ENCODE data around the gene FARP1. TPM values are rescaled to one million over a fixed set of nuclear protein-coding genes. Genes with fewer than 3 reads are reported as not detected.

FARP1 gene
- total RNA-seq, 1 donor from 2014 or later: 17.7 TPM

- DNase-seq (ENCODE audit: extremely low spot score in 2 of 2): no peak
- H3K4me1 ChIP-seq: no peaks in the 10 kb centered on the region
- TF ChIP-seq CTCF (IDR thresholded peaks at IDR 0.05) (no peak), POLR2A (IDR thresholded peaks at IDR 0.05) (no peak), POLR2AphosphoS5 (IDR thresholded peaks at IDR 0.05; ENCODE audit: insufficient read depth in 1 of 2, low read depth in 1 of 2) (no peak)
- intact Hi-C loops (cut with DNase I): no loop called here
- no peaks in the 10 kb centered on the region for H3K27me3 ChIP-seq
- no peak overlapping the region for H3K4me3 ChIP-seq
- no peaks in the 10 kb centered on the region for H3K9me3 ChIP-seq
- H3K36me3 ChIP-seq: no peaks in the 10 kb centered on the region
- H3K27ac ChIP-seq: no peak overlapping the region
These were observed 101.0 kb downstream of the FARP1 start for GRCh38 chr13:98243929-98244272.

DNA sequence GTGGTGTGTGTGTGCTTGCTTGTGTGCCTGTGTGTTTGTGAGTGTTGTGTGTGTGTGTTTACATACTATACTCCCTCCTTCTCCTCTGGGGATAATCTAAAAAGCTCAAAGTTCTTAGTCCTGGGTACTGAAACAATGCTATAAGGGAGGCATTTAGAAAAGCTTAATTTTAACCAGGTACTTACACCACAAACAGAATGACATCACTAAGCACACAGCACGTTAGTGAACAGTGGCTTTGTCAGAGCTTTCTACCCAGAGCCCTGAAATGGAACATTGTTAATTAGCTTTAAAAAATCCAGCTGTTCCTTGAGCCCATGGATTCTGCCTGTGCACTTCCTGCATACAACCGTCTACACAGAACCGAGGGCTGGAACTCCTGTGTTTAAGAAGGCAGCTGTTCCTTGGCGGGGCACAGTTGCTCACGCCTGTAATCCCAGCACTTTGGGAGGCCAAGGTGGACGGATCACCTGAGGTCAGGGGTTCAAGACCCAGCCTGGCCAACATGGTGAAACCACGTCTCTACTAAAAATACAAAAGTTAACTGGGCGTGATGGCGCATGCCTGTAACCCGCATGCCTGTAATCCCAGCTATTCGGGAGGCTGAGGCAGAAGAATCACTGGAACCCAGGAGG is 103.8 kb downstream of the FARP1 start:
- intact Hi-C loops (cut with DNase I): no loop called here
- H3K36me3 ChIP-seq: no peaks in the 10 kb centered on the region
- TF ChIP-seq POLR2AphosphoS5 (IDR thresholded peaks at IDR 0.05; ENCODE audit: insufficient read depth in 1 of 2, low read depth in 1 of 2) (no peak), POLR2A (IDR thresholded peaks at IDR 0.05) (no peak), CTCF (IDR thresholded peaks at IDR 0.05) (no peak)
- no peaks in the 10 kb centered on the region for H3K9me3 ChIP-seq
- no peak overlapping the region for H3K27ac ChIP-seq
- H3K4me1 ChIP-seq: no peaks in the 10 kb centered on the region
- no peak overlapping the region for H3K4me3 ChIP-seq
- H3K27me3 ChIP-seq: no peaks in the 10 kb centered on the region
- DNase-seq (ENCODE audit: extremely low spot score in 2 of 2): no peak

DNA sequence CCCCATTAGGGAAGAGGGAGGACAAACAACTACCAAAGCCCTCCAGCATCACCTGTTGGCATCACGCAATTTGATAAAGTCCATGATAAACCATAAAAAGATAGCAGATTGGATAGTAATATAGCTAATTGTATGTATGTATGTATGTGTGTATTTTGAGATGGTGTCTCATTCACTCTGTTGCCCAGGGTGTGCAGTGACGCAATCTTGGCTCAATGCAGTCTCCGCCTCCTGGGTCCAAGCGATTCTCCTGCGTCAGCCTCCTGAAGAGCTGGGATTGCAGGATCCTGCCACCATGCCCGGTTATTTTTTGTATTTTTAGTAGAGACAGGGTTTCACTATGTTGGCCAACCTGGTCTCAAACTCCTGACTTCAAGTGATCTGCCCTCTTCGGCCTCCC is 108.8 kb downstream of the FARP1 start:
- Histone ChIP-seq H3K4me1 (peaks cover 25% of the 10 kb centered on the region), H3K4me3 (no peak overlapping the region), H3K36me3 (no peaks in the 10 kb centered on the region), H3K27me3 (no peaks in the 10 kb centered on the region), H3K27ac (no peak overlapping the region), H3K9me3 (no peaks in the 10 kb centered on the region)
- DNase-seq (ENCODE audit: extremely low spot score in 2 of 2): no peak
- no peak for TF ChIP-seq CTCF (IDR thresholded peaks at IDR 0.05)
- TF ChIP-seq POLR2AphosphoS5 (IDR thresholded peaks at IDR 0.05; ENCODE audit: insufficient read depth in 1 of 2, low read depth in 1 of 2): no peak
- TF ChIP-seq POLR2A (IDR thresholded peaks at IDR 0.05): no peak
- intact Hi-C loops (cut with DNase I): no loop called here

DNA sequence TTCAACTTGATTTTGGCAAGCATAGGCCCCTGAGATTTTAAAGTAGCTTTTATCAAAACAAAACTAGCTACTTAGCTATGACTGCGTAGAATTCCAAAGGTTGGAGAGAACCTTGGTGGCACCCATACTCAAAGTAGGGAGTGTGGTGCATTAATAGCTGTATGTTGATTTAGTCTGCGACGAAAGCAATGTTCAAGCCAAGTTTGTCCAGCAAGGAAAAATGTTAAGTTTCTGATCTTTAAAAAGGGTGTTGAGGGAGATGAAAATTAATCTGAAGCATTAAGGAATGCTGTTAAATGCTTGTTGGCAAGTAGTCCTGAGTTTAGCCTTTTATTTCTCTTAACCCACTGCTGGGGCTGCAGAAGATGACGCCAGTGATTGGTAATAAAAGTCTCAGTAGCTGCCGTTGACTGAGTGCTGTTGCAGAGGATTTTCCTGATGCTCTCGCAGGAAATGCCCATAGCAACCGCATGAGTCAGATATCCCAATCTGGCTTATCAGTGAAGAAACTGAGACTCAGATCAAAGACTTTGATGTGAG is 110.1 kb downstream of the FARP1 start:
- H3K27ac ChIP-seq: peak overlapping the region; percentile 20
- intact Hi-C loops (cut with DNase I): no loop called here

More for the DNA sequence above, 110.1 kb downstream of the FARP1 start:
- DNase-seq (ENCODE audit: extremely low spot score in 2 of 2): no peak
- H3K27me3 ChIP-seq: no peaks in the 10 kb centered on the region
- TF ChIP-seq CTCF (IDR thresholded peaks at IDR 0.05) (no peak), POLR2AphosphoS5 (IDR thresholded peaks at IDR 0.05; ENCODE audit: insufficient read depth in 1 of 2, low read depth in 1 of 2) (no peak), POLR2A (IDR thresholded peaks at IDR 0.05) (no peak)
- H3K9me3 ChIP-seq: no peaks in the 10 kb centered on the region
- H3K4me1 ChIP-seq: peaks cover 25% of the 10 kb centered on the region
- no peak overlapping the region for H3K4me3 ChIP-seq
- H3K36me3 ChIP-seq: no peaks in the 10 kb centered on the region
